IPS DF 4.7 (cell line): ENCODE measurements around the gene VPS13A.
"Not testable (repeated sequence)": the region's sequence is repeated elsewhere in the genome, so short reads cannot be mapped to it uniquely, and the experiment has no call there.

Source experiments
- DNase-seq: peaks from one replicate; pipeline ENCODE4 v3.0.0-alpha.2; 2013; ENCODE audit warnings: low spot score; ENCODE audit errors: extremely low read depth

VPS13A gene

DNA sequence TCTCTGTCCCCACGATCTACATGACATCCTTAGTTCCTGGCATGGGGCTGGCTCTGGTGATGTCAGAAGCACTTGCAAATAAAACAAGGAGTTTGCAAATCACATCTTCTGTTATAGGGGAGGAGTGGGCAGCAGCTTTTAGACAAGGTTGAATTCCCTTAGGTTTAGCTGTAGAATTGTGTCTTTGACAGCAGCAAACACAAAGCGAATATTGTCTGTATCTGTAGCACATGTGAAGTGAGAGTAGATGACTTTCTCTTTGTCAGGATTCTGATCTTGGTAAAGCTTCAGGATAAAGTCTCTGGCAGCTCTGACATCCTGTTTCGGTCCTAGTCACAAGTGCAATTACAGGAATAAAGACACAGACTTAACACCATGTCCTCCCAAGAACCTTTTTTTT is 246.5 kb downstream of the VPS13A start:
- DNase-seq: no peak

- no peak for DNase-seq
These were observed 247.7 kb downstream of the VPS13A start for GRCh38 chr9:77424993-77425392.

GRCh38 chr9:77426712-77427111 is 249.4 kb downstream of the VPS13A start:
- DNase-seq: no peak

GRCh38 chr9:77427256-77427927 is 250.1 kb downstream of the VPS13A start:
- DNase-seq: no peak

DNA sequence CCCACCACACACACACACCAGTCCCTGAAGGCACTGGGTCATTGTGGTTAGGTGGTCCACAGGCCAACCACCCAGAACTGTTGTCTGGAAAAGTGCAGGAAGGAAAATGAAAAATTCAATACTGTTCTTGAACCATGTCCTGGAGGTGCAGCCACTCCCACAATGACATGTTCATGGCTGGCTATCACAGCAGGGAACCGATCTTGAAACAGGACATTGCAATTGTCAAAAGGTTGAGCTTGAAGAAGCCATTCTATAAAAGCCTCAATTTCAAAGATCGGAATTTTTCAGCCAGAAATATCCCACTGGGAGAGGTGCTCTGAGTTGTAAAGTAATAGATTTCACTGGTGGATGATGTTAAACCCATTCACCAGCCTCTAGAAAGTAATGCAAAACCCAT is 252.6 kb downstream of the VPS13A start:
- no peak for DNase-seq

DNA sequence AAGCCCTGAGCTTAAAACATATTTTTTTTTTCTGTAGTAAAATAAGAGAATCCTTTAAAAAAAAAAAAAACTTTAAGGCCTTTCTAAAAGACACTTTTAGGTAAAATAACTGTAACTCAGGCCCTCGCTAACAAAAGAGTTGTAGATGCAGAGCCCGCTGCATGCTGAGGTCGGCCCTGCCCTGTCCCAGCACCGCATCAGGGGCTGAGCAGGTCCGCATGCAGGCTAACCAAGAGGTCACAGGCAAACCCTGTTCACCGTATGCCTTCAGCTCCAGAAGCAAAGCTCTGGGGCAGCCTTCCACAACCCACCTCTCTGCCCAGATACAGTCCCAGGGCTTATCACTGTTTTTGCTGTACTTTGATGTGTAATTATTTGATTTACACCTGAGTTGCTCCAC is 254.7 kb downstream of the VPS13A start:
- no peak for DNase-seq

GRCh38 chr9:77433675-77434445 is 256.5 kb downstream of the VPS13A start:
- DNase-seq: peak; percentile 33

GRCh38 chr9:77435277-77435676 is 257.9 kb downstream of the VPS13A start:
- DNase-seq: no peak

- DNase-seq: no peak
These were observed 258.4 kb downstream of the VPS13A start for GRCh38 chr9:77435688-77436087.

GRCh38 chr9:77438653-77439052 is 261.3 kb downstream of the VPS13A start:
- no peak for DNase-seq

DNA sequence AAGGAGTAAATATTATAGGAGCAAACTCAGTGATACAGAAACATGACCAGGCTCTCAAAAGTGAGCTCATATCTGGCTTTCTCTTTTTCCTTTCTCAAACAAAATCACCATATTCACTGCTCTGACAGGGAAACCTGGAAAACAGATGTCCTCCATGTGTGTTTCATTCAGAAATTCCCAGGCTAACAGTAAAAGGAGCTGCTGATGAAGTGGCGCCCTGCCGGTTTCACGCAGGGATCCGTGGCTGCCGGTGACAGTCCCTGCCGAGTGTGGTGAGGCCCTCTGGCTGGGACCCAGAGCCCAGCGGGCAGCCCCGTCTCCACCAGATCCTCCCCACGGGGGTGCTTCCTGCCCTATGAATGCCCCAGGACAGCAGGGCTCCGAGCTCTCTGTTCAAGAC is 262.7 kb downstream of the VPS13A start:
- DNase-seq: no peak

DNA sequence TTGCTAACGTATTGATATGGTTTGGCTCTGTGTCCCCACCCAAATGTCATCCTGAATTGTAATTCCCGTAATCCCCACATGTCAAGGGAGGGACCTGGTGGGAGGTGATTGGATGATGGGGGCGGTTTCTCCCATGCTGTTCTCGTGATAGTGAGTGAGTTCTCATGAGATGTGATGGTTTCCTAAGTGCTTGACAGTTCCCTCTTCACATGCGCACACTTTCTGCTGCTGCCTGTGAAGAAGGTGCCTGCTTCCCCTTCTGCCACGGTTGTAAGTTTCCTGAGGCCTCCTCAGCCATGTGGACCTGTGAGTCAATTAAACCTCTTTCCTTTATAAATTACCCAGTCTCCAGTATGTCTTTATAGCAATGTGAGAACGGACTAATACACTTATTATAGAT is 263.8 kb downstream of the VPS13A start:
- DNase-seq: not testable (repeated sequence)

DNA sequence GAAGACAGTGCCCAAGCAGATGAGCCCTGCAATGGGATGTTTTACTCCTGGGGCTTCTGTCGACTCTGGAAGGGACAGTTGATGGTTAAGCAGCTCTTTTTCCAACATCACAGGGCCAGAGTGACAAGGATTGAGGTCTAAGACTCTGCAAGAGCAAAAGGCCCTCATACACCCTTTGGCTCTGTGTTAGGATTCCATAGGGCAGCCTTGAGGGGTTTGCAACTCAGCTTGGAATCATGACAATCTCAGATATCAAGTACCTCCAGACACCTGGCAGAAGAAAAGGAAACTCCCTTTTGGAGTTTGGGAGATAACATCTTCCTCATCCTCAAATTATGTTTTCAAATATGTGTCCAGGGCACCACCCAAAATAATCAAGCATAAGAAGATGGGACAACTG is 265.1 kb downstream of the VPS13A start:
- no peak for DNase-seq

- no peak for DNase-seq
These were observed 270.3 kb downstream of the VPS13A start for GRCh38 chr9:77447646-77448045.

GRCh38 chr9:77449240-77450084 is 272.1 kb downstream of the VPS13A start:
- no peak for DNase-seq

- no peak for DNase-seq
These were observed 272.7 kb downstream of the VPS13A start for GRCh38 chr9:77450085-77450475.

DNA sequence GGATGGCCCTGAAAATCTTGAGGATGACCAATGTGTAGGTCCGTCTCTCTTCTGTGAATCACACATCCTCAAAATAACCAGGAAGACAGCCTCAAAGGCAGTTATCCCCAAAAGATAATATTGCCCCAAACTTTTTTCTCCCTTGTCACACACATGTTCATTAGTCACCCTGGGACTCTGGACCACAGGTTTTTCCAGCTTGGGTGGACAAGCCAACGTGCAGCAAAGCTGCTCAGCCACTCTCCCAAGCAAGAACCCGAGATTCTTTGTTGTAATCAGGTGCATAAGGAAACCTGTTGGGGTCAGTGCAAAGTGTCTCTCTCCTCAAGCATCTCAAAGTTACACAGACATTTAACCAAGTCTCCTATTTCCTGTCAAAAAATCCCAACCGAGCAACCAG is 274.2 kb downstream of the VPS13A start:
- no peak for DNase-seq

GRCh38 chr9:77453825-77454647 is 276.7 kb downstream of the VPS13A start:
- no peak for DNase-seq

GRCh38 chr9:77454663-77455062 is 277.3 kb downstream of the VPS13A start:
- DNase-seq: no peak

GRCh38 chr9:77455312-77455927 is 278.1 kb downstream of the VPS13A start:
- no peak for DNase-seq
